Prostate gland (tissue), 2 donors: ENCODE data around the gene MAP3K20. TPM values are rescaled to one million over a fixed set of nuclear protein-coding genes. Genes with fewer than 3 reads are reported as not detected.

Source experiments
- DNase-seq: peaks from one replicate; pipeline ENCODE4 v3.0.0-alpha.2; 2019; ENCODE audit warnings: low spot score
- H3K27ac ChIP-seq, 2 donors: fragments of 200-600 bp; sonication (generic); 2 replicates each; pipeline ENCODE4 v1.5.1; 2017 to 2019
- H3K27me3 ChIP-seq: fragments of 200-600 bp; sonication (generic); replicated peaks from 2 replicates; pipeline ENCODE4 v1.5.1; 2019; ENCODE audit not compliant: insufficient read depth
- H3K36me3 ChIP-seq, 2 donors: fragments of 200-600 bp; sonication (generic); 1 replicate in 1 of 2; 2 replicates in 1 of 2; pipeline versions ENCODE4 v1.5.1 to v1.8.1; 2017 to 2019
- H3K4me1 ChIP-seq: fragments of 200-600 bp; sonication (generic); replicated peaks from 2 replicates; pipeline ENCODE4 v1.5.1; 2019
- H3K4me3 ChIP-seq, 2 donors: fragments of 200-600 bp; sonication (generic); 2 replicates each; pipeline ENCODE4 v1.5.1; 2017 to 2019
- H3K9me3 ChIP-seq: fragments of 200-600 bp; sonication (generic); 2 replicates; pipeline ENCODE4 v1.5.1; 2017
- CTCF ChIP-seq, 4 experiments: fragments of 200-600 bp in 2 of 4; fragments of 450-650 bp in 2 of 4; sonication (generic) in 2 of 4; IDR thresholded peaks; 1 replicate in 3 of 4; 2 replicates in 1 of 4; pipeline ENCODE4 v1.5.1; 2016 to 2019; ENCODE audit warnings: antibody characterized with exemption in 4 of 4, mild to moderate bottlenecking in 2 of 4, moderate library complexity in 2 of 4
- POLR2A ChIP-seq: fragments of 450-650 bp; IDR thresholded peaks from one replicate; pipeline ENCODE4 v1.6.1; 2016; ENCODE audit warnings: antibody characterized with exemption, mild to moderate bottlenecking
- POLR2AphosphoS5 ChIP-seq: sonication (generic); formaldehyde crosslinking; IDR thresholded peaks from one replicate; pipeline ENCODE4 v1.6.1; 2017; ENCODE audit warnings: antibody characterized with exemption
- WGBS: methylation state at CpG from one replicate; pipeline ENCODE4 v1.1.5; 2018; 5-methylcytosine and 5-hydroxymethylcytosine counted together
- intact Hi-C: fragments of 100-400 bp; cut with DNase I; formaldehyde crosslinking; loops from one replicate; pipeline ENCODE4 v1.14.2; 2022
- total RNA-seq, 2 donors: library from RNA; depleted of rRNA; stranded (reverse); fragments of >200 nt; gene quantifications; one replicate each; pipeline ENCODE4 v1.1.0, GENCODE V29; 2016

The MAP3K20 gene
- total RNA-seq, 2 donors from 2014 or later = 28.9 to 48.8 TPM

DNA sequence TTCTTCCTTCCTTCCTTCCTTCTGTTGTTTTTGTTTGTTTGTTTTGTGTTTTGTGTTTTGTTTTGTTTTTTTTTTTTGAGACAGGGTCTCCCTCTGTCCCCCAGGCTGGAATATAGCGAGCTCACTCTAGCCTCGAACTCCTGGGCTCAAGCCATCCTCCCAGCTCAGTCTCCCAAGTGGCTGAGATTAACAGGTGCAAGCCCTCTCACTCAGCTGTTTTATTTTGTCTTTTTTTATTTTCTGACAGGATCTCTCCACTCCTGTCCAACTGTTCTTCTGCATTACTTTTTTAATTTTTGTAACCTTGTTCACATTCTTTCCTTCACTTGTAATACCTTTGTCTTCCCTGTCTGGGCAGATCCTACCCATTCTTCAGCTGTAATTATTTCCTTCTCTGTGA, 23.6 kb downstream of the MAP3K20 start:
- Histone ChIP-seq H3K36me3 (no peaks in the 10 kb centered on the region), H3K27ac (no peak overlapping the region), H3K27me3 (no peaks in the 10 kb centered on the region), H3K4me3 (no peak overlapping the region), H3K4me1 (no peaks in the 10 kb centered on the region), H3K9me3 (no peaks in the 10 kb centered on the region)
- no peak for DNase-seq
- 93% methylated on average over 2 of the region's 2 CpGs for WGBS
- intact Hi-C loops = no loop called here
- no peak for TF ChIP-seq POLR2AphosphoS5
- no peak for TF ChIP-seq CTCF (IDR thresholded peaks at IDR 0.05)
- TF ChIP-seq POLR2A = no peak

GRCh38 chr2:173099804-173100203, 24.2 kb downstream of the MAP3K20 start:
- Histone ChIP-seq H3K27ac (no peak overlapping the region), H3K4me1 (no peaks in the 10 kb centered on the region), H3K27me3 (no peaks in the 10 kb centered on the region), H3K36me3 (no peaks in the 10 kb centered on the region), H3K9me3 (no peaks in the 10 kb centered on the region), H3K4me3 (no peak overlapping the region)
- WGBS = 93% methylated on average over 2 of the region's 2 CpGs
- TF ChIP-seq CTCF (IDR thresholded peaks at IDR 0.05) = no peak
- intact Hi-C loops = no loop called here
- no peak for DNase-seq

GRCh38 chr2:173101687-173102086, 26.0 kb downstream of the MAP3K20 start:
- intact Hi-C loops = no loop called here
- no peak overlapping the region for H3K27ac ChIP-seq
- no peaks in the 10 kb centered on the region for H3K27me3 ChIP-seq
- WGBS = 68% methylated on average over 3 of the region's 3 CpGs
- H3K9me3 ChIP-seq = no peaks in the 10 kb centered on the region
- H3K4me1 ChIP-seq = no peaks in the 10 kb centered on the region
- no peak for DNase-seq
- H3K4me3 ChIP-seq = no peak overlapping the region
- TF ChIP-seq POLR2A = no peak
- TF ChIP-seq POLR2AphosphoS5 = no peak
- no peak for TF ChIP-seq CTCF (IDR thresholded peaks at IDR 0.05)
- H3K36me3 ChIP-seq = no peaks in the 10 kb centered on the region

DNA sequence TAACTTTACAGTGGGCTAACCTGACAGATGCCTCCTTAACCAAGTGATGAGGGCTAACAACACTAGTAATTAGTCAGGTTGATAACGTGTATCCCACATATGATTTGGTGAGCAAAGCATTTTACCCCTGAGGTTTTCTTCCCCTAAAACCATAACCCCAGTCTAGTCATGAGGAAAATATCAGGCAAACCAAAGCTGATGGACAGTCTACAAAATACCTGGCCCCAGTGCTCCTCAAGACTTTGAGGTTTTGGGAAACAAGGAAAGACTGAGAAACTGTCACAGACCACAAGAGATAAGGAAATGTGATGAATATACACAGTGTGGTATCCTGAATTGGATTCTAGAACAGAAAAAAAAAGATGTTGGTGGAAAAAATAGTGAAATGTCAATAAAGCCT, 28.5 kb downstream of the MAP3K20 start:
- WGBS = 95% methylated on average over 1 of the region's 1 CpG
- H3K36me3 ChIP-seq = no peaks in the 10 kb centered on the region
- no peaks in the 10 kb centered on the region for H3K27me3 ChIP-seq
- TF ChIP-seq CTCF (IDR thresholded peaks at IDR 0.05) (no peak), POLR2AphosphoS5 (no peak), POLR2A (no peak)
- H3K4me3 ChIP-seq = no peak overlapping the region
- DNase-seq = no peak
- H3K27ac ChIP-seq = no peak overlapping the region
- no peaks in the 10 kb centered on the region for H3K9me3 ChIP-seq
- intact Hi-C loops = no loop called here
- H3K4me1 ChIP-seq = no peaks in the 10 kb centered on the region

- H3K27ac ChIP-seq = no peak overlapping the region
- intact Hi-C loops = no loop called here
- H3K4me1 ChIP-seq = no peaks in the 10 kb centered on the region
- H3K4me3 ChIP-seq = no peak overlapping the region
- H3K9me3 ChIP-seq = no peaks in the 10 kb centered on the region
- TF ChIP-seq POLR2A (no peak), CTCF (IDR thresholded peaks at IDR 0.05) (no peak), POLR2AphosphoS5 (no peak)
- H3K27me3 ChIP-seq = no peaks in the 10 kb centered on the region
- WGBS = 97% methylated on average over 8 of the region's 8 CpGs
- H3K36me3 ChIP-seq = no peaks in the 10 kb centered on the region
- DNase-seq = no peak
Observed at GRCh38 chr2:173106959-173107628, 31.4 kb downstream of the MAP3K20 start.
